Suprapubic skin (tissue), 4 donors: ENCODE results near the gene TNNI3K. TPM values are rescaled to one million over a fixed set of nuclear protein-coding genes. Genes with fewer than 3 reads are reported as not detected.

ENCODE experiments used
- DNase-seq, 2 donors: peaks; one replicate each; pipeline ENCODE4 v3.0.0-alpha.2; 2019; ENCODE audit warnings: low spot score in 2 of 2
- H3K27ac ChIP-seq: fragments of 200-600 bp; sonication (generic); one replicate; pipeline ENCODE4 v1.5.1; 2019
- H3K27me3 ChIP-seq: fragments of 200-600 bp; sonication (generic); one replicate; pipeline ENCODE4 v1.5.1; 2019
- H3K36me3 ChIP-seq: fragments of 200-600 bp; sonication (generic); one replicate; pipeline ENCODE4 v1.5.1; 2019
- H3K4me1 ChIP-seq: fragments of 200-600 bp; sonication (generic); one replicate; pipeline ENCODE4 v1.5.1; 2019
- H3K4me3 ChIP-seq: fragments of 200-600 bp; sonication (generic); one replicate; pipeline ENCODE4 v1.5.1; 2019; ENCODE audit warnings: mild to moderate bottlenecking
- H3K9me3 ChIP-seq: fragments of 200-600 bp; sonication (generic); one replicate; pipeline ENCODE4 v1.5.1; 2019
- CTCF ChIP-seq, 2 donors: fragments of 200-600 bp in 1 of 2; fragments of 450-650 bp in 1 of 2; sonication (generic) in 1 of 2; IDR thresholded peaks; one replicate each; pipeline ENCODE4 v1.5.1; 2016 to 2019; ENCODE audit warnings: antibody characterized with exemption in 2 of 2, mild to moderate bottlenecking in 1 of 2, moderate library complexity in 1 of 2
- POLR2A ChIP-seq, 2 donors: fragments of 450-650 bp; IDR thresholded peaks; one replicate each; pipeline ENCODE4 v1.6.1; 2017; ENCODE audit warnings: antibody characterized with exemption in 2 of 2, mild to moderate bottlenecking in 2 of 2, moderate library complexity in 2 of 2
- POLR2AphosphoS5 ChIP-seq, 3 donors: sonication (generic); formaldehyde crosslinking; IDR thresholded peaks; one replicate each; pipeline ENCODE4 v1.6.1; 2017; ENCODE audit warnings: antibody characterized with exemption in 3 of 3
- WGBS: methylation state at CpG from one replicate; pipeline ENCODE4 v1.1.5; 2018; 5-methylcytosine and 5-hydroxymethylcytosine counted together
- total RNA-seq, 4 donors: library from RNA; depleted of rRNA; stranded (reverse); fragments of >200 nt; gene quantifications; one replicate each; pipeline ENCODE4 v1.1.0, GENCODE V29; 2016

TNNI3K gene
- total RNA-seq, 4 donors from 2014 or later, result 0.76 to 3.2 (median 1.1) TPM; not detected in 1

GRCh38 chr1:74592580-74593355 is 357.6 kb downstream of the TNNI3K start:
- Histone ChIP-seq H3K27me3 (no peaks in the 10 kb centered on the region), H3K4me3 (no peak overlapping the region), H3K4me1 (no peaks in the 10 kb centered on the region), H3K9me3 (no peaks in the 10 kb centered on the region), H3K36me3 (no peaks in the 10 kb centered on the region), H3K27ac (no peak overlapping the region)
- 75% methylated on average over 5 of the region's 5 CpGs for WGBS
- TF ChIP-seq POLR2A (IDR thresholded peaks at IDR 0.05) (no peak), CTCF (IDR thresholded peaks at IDR 0.05) (no peak), POLR2AphosphoS5 (IDR thresholded peaks at IDR 0.05) (no peak)
- no peak for DNase-seq

Other genes starting within 250 kb of the TNNI3K start
- under 1 TPM in 2 of 4 donors, not detected in 2; 0.38 to 0.59 TPM for gene LRRIQ3, start 37.2 kb upstream of the TNNI3K start, total RNA-seq
- gene FPGT, start 37.1 kb upstream of the TNNI3K start, total RNA-seq, result 10 to 100 TPM in 2 of 4 donors, 1 to 10 TPM in 2; 9.5 to 20.0 (median 12.4) TPM